ENCODE results near the gene ALOXE3.

DNA sequence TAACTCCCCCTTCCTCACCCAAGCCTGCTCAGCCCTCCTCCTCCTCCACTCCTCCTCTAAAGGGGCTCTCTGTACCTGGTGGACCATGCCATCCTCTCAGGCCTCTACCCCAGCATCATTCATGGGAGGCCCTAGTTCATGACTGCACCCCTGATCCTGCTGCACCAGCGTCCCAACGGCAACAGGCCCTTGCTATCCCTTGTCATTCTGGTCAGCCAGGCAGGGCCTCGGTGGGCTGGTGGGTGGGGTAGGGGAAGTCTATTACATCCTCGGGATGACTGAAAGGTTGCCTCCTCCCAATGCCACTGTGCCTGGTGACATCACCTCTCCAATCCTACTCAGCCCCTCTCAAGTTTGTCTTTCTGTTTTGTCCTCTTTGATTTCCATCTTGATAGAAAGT is 50.5 kb downstream of the ALOXE3 start:
- TF ChIP-seq, protein P1, sequence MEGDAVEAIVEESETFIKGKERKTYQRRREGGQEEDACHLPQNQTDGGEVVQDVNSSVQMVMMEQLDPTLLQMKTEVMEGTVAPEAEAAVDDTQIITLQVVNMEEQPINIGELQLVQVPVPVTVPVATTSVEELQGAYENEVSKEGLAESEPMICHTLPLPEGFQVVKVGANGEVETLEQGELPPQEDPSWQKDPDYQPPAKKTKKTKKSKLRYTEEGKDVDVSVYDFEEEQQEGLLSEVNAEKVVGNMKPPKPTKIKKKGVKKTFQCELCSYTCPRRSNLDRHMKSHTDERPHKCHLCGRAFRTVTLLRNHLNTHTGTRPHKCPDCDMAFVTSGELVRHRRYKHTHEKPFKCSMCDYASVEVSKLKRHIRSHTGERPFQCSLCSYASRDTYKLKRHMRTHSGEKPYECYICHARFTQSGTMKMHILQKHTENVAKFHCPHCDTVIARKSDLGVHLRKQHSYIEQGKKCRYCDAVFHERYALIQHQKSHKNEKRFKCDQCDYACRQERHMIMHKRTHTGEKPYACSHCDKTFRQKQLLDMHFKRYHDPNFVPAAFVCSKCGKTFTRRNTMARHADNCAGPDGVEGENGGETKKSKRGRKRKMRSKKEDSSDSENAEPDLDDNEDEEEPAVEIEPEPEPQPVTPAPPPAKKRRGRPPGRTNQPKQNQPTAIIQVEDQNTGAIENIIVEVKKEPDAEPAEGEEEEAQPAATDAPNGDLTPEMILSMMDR (IDR thresholded peaks at IDR 0.05) = no peak
- TF ChIP-seq ZFX (IDR thresholded peaks at IDR 0.05; ENCODE audit: borderline replicate concordance) = no peak

Measured in 22Rv1 (cell line).